Retina (tissue), 1 donor: ENCODE data around the gene FRAS1.
"Not testable (repeated sequence)": the region's sequence is repeated elsewhere in the genome, so short reads cannot be mapped to it uniquely, and the experiment has no call there.

Source experiments
- DNase-seq: peaks from one replicate; pipeline ENCODE4 v3.0.0-alpha.2; 2016

FRAS1 gene

DNA sequence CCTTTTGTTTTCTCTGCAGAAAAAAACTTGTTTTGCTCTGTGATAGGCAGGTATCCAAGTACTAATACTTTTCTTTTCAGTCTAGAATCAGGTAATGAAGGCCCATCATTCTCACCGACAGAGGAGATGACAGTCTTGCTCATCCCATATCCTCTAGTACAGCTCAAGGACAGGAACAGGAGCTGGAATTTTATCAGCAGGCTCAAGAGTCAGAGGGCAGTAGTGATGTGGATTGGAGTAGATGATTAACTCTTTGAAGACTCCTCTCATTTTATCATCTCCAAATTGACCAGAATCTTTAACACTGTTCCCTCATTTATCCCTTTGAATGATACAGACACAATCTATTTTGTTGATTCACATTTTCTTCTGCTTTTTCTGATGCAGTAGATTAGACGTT lies 162.7 kb downstream of the FRAS1 start:
- DNase-seq, result no peak

DNA sequence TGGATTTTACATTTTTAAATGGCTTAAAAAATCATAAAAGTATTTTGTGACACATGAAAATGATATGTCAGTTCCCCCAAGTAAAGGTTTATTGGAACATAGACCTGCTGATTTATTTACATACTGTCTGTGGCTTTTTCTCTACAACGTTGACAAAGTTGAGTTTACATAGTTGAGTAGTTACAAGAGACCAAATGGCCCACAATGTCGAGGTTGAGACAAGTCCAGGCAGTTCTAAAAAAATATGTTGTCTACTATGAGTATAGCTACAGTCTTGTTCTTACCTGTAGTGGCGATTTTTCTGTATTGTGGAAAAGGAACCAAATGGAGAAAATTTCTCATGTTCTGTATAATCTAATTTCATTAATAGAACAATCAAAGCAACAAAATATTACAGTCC lies 163.2 kb downstream of the FRAS1 start:
- no peak for DNase-seq

DNA sequence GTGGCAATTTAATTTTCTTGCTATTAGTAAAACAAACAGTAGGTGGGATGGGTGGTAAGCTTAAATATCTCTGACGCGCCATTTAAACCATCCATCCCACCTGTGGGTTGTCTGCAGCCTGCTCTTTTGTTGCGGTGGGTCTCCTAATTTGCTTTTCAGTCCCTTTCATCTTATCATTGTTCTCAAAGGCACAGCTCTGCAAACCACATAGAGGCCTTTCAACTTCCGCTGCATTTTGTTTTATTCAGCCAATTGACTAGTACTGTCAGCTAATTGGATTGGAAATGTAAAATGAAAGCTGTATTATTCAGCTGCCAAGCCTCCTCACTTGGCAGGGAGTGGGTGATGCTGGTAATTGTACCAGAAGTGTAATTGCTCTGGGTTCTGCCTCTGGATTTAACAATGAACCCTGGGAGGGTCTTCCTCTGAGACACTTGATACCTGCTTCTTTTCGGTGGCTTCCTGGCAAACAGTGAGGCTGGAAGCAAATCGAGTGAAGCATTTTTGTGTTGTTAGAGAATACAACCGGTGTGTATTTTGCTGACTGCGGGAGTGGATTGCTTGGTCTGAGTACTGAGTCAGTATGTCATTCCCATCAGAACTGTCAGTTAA lies 165.6 kb downstream of the FRAS1 start:
- peak; percentile 69 for DNase-seq

DNA sequence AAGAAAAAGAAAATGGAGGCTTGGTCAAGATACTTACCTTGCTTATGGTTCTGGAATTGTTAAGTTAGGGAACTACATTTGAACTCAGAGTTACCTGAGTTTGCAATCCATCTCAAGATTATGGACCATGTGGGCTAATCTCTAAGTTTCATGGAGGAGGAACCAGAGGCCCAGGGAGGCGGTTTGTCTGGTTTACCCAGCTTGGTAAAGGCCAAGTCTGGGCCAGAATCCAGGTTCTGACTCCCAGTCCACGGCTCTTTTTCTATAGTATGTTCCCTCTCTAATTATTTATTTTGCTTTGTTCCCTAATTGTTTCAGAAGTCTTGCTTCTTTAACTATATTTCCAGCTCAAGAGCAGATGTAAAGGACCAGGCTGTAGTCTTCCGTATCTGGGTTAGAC lies 168.1 kb downstream of the FRAS1 start:
- no peak for DNase-seq

DNA sequence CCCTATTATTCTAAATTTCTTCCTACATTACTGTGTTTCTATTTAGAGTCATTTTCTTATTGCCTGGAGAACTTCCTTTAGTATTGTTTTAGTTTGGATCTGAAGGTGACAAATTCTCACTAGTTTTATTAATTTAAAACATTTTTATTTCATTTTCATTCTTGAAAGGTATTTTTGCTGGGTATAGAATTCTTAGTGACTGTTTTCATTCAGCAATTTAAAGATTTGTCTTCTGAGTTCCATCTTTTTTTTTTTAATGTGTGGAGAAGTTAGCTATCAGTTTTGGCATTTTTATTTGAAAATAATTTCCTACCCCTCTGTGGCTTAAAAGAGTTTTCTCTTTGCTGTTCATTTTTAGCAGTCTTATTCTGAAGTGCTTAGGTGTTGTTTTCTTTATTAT lies 169.2 kb downstream of the FRAS1 start:
- no peak for DNase-seq

DNA sequence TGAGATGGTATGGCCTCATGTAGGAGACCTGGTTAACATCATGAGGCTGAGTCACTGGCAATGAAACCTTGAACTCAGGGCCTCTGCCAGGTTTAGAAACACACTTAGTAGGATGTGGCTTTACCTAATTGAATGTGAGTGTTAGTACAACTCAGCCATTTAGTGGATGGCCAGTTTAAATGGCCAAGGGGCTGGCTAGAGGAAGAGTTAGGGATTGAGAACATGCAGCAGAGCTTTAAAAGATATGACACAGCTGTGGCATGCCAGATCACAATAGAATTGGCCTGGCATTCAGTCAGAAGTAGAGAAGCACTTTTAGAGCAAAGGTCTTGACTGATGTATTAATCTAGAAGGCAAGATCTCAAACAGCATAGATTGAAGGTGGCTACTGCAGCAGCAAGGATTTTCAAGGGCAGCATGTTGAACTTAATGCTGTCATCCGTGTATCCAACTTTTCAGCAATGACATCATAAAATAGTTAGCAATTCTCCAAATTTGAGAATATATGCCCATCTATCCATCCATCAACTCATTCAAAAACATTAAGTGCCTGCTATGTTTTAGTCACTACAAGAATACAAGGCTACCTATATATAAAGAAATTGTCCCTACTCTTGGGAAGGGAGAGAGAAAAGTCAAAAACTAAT lies 170.4 kb downstream of the FRAS1 start:
- no peak for DNase-seq

DNA sequence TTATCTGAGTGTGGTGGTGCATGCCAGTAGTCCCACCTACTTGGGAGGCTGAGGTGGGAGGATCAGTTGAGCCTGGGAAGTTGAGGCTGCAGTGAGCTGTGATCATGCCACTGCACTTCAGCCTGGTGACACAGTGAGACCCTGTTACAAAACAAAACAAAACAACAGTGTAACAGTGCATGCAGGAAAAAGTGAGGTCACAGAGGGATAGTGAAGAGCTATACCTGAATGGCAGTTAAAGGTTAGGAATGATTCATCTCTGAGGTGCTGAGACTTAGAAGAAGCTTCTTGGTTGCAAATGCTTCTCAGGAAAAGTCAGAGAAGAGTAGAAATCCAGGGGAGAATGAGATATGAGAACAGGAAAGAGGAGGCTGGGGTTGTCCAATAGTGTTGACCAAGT lies 178.7 kb downstream of the FRAS1 start:
- DNase-seq, result no peak

DNA sequence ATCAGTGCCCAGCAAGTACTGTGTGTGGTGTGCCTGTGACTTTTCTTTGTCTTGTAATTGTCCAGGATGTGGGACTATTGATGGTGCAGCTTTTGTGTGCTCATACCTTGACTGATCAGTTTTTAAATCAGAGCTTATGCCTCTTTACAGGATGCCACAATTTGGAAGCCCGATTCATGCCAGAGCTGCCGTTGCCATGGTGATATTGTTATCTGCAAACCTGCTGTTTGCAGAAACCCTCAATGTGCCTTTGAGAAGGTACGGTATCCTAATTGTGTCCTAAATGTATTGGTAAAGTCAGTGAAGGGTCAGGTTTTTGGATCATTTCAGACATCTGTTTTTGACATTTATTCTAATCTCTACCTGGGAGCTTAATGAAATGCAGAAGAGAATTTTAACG lies 180.2 kb downstream of the FRAS1 start:
- DNase-seq, result no peak

DNA sequence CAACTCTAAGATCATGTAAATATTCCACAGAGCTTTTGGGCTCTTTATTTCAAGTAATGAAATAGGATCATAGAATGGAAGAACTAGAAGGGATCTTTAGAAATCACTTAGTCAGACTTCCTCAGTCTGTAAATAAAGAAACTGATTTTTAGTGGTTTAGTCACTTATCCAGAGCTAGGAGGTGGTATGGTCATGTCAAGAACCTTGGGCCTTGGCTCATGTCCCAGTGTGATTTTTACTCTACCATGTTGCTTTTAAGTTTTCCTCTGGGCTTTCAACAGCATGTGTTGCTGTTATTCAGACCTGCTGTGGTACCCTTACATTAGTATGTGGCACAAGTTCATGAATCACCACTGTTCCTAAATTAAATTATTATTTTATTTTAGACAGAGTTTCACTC lies 184.9 kb downstream of the FRAS1 start:
- DNase-seq, result no peak

DNA sequence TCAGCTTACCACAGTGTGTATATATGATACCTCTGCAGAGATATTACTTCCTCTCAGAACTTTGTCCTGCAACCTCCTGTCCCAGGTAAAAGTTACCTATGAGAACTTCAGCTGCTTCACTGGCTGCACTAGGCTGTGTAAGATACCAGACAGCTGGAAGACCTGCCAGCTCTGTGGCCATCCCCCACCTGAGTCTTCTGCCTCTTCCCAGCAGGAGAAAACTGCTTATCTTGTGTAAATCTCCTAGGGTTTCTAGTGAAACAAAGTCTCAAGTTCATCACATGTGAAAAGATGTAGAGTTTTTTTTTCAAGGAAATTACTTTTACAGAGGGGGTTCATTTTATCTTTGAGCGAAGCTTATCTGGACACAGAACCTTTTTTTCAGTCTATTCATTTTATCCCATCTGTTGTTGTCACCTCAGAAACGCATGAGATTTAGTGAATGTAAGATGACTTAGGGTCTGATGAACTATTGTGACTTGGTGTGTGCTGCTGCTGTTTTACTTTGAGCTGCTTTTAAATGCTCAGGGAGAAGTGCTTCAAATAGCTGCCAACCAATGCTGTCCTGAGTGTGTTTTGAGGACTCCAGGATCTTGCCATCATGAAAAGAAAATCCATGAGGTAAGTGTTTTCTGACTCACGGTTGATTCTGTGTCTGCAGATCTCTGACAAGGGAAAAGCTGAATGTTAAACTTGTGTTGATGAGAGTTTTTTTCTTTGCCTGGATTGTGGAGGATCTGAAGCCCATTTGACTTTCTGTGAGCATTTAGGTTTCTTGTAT lies 187.8 kb downstream of the FRAS1 start:
- DNase-seq, result no peak

DNA sequence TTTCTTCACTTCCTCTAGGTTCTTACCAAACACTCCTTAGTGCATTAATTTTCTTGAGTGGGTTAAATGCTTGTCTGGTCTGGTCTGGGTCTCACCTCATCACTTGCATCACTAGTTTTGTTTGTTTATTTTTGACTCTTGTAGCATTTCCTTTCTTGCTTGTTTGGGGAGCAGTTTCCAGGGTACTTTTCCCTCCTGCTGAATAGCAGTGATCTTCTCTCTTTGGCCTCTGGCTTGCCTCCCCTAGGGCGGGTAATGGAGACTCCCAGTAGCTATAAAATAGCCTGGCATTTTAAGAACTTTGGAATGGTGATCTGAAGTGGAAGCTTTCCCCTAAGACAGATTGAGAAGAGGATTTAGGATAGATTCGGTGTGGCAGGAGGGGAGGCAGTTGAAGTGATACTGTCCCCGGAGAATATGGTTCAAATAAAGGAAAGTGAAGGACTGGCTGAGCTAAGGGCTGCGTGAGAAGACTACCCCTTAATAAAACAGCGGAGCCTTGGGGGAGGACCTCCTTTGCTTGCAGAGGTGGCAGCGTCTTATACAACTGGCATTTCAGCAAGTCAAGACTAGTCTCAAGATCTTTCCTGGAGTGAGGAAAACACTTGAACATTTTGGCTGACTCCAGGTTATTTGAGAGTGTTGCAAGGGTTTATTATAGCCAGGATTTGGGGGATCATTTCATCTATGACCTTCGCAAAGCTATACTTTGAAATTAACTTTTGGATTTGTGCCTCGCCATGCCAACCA lies 190.6 kb downstream of the FRAS1 start:
- DNase-seq, result no peak

DNA sequence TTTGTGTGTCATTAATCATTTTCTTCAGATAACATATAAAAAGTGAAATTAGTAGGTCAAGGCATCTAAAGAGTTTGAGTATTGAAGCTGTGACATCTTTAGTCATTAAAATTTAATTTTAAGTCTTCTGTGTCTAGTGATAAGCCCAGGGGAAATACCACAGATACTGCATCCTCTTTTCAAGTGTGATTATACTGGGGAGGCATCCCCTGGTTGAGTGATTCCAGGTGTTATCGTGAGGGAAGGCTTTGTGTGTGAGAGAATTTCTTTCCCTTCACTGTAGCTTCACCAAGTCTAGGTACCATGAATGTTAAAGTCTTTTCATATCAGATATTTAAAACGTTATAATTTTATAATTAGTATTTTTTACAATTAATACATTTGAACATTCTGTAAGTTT lies 193.4 kb downstream of the FRAS1 start:
- no peak for DNase-seq

DNA sequence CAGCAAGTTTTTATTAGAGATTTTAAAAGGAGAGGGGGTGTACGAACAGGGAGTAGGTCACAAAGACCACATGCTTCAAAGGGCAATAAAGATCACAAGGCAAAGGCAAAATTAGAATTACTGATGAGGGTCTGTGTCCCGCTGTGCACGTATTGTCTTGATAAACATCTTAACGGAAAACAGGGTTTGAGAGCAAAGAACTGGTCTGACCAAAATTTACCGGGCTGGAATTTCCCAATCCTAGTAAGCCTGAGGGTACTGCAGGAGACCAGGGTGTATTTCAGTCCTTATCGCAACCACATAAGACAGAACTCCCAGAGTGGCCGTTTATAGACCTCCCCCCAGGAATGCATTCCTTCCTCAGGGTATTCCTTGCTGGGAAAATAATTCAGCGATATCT lies 195.7 kb downstream of the FRAS1 start:
- not testable (repeated sequence) for DNase-seq

DNA sequence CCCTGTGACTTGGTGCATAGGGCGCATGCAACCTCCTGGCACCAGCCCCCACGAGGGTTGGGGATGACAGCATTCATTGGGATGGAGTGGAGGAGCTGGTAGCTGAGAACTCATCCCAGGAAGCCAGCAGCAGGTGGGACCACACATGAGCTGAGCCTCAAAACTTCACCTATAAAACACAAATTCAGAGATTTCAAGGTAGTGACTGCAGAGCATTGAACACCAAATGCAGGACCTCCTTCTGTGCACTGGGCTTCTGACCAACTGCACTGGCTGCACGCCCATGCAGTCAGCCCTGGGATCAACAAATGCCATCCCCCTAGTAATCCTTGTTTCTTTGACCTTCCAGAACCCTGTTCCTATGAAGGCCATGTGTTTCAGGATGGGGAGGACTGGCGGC lies 197.8 kb downstream of the FRAS1 start:
- DNase-seq, result no peak

DNA sequence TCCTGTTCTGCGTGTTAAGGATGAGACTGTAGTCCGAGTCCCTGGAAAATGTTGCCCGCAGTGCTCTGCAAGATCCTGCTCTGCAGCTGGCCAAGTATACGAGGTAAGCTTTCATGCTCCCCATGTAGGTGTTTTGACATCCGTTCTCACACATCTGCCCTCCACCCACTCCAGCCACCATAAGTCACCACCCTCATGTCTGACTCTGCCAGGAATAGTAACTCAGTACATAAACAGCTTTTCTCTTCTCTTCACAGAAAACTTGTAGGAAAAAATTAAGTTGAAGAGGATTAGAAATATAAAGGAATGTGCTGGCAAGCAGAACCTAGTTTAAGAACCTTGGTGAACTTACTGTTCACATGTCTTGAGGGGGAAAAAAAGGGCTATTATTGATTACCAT lies 207.9 kb downstream of the FRAS1 start:
- DNase-seq, result no peak

DNA sequence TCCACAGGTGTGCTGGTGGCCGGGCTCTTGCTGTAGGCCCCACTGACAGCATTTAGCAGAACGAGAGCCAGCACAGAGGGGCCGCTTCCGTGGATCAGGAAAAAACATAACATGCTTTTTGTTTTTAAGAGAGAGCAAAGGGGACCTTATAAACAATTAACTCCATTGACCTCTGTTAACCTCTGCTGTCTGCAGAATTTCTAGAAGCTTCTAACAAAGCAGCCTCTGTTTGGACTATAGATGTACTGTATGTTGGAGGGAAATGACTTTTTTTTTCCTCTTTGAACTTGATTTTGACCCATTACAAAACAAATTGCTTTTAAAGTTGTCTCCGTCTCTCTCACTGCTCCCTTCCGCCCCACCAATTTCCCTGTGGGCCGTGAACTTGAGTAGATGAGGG lies 210.7 kb downstream of the FRAS1 start:
- no peak for DNase-seq

DNA sequence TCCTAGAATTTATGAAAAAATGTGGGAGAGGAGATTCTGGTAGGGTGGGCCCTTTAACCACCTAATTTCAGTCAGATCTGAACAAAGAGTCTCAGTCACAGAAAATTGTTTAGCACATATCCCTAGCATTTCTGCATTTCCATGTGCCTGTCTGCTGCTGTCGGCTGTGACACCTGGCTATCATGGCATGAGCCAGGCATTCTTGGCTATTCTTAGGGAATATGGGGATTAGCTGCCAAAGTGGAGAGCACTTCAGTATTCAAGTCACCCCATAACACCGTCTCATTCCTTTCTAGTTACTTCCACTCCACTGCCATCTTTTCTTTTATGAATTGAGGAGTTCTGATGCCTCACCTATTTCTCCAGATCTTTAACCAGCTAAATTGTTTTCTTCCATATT lies 211.5 kb downstream of the FRAS1 start:
- no peak for DNase-seq

DNA sequence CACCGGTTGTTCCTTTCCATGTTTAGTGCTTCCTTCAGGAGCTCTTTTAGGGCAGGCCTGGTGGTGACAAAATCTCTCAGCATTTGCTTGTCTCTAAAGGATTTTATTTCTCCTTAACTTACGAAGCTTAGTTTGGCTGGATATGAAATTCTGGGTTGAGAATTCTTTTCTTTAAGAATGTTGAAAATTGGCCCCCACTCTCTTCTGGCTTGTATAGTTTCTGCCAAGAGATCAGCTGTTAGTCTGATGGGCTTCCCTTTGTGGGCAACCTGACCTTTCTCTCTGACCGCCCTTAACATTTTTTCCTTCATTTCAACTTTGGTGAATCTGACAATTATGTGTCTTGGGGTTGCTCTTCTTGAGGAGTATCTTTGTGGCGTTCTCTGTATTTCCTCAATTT lies 218.3 kb downstream of the FRAS1 start:
- not testable (repeated sequence) for DNase-seq

DNA sequence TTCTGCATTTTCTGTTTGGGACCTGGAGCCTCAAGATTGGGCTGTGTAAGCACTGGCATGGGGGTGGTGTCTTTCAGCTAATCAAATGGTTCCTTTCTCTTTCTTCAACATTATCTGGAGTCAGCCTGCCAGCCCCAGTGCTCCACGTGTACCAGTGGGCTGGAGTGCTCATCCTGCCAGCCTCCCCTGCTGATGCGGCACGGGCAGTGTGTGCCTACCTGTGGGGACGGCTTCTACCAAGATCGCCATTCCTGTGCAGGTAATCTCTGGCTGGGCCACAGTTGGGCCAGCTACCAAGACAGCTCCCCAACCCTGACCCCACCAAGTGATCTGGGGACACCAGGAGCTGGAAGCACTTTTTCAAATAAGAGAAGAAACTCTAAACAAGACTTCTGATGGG lies 229.2 kb downstream of the FRAS1 start:
- DNase-seq, result no peak

DNA sequence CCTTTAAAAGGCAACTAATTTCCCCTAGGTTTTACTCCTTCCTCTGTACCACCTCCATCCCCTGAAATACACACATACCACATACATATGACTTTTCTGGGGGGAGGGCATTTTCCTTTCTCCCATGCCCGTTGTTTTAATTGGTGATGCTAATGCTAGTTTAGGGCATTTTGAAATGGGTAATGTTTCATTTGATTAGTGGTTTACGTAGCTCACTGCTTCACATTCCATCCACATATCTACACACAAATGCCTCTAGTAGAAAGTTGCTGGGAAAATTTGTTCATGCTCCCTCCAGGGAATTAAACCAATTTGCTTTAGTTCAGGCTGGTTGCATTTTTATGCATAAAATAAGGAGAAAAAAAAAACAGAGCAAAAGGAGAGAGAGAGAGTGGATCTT lies 231.2 kb downstream of the FRAS1 start:
- no peak for DNase-seq

DNA sequence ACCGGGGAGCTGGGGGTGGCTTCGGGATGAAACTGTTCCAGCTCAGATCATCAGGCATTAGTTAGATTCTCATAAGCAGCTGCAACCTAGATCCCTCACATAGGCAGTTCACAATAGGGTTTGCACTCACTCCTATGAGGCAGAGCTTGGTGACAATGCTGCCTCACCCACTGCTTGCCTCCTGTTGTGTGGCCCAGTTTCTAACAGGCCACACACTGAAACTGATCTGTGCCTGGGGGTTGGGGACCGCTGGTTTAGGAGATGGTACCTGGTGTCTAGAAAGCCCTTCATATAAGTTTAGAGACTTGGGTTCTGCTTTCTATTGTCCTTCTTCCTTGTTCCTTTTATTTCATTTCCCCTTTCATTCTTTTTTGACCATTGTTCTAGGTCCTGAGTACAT lies 234.2 kb downstream of the FRAS1 start:
- no peak for DNase-seq

DNA sequence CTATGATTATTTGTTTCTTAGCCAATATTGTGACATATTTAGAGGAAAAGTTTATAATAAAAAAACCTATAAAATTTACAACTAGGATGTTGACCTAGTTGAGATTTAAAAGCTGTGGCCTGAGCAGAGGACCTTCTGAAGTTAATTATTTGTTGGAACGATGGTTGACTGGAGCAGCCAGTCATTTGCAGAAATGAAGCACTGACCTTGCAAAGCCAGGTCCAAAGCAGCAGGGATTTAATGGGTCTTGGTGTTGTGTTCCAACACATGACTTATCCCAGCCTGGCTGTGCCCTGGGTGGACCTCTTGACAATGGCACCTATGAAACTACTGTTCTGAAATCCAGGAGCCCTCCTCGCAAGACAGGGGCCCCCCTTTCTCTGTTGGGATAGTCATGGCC lies 235.2 kb downstream of the FRAS1 start:
- DNase-seq, result no peak

DNA sequence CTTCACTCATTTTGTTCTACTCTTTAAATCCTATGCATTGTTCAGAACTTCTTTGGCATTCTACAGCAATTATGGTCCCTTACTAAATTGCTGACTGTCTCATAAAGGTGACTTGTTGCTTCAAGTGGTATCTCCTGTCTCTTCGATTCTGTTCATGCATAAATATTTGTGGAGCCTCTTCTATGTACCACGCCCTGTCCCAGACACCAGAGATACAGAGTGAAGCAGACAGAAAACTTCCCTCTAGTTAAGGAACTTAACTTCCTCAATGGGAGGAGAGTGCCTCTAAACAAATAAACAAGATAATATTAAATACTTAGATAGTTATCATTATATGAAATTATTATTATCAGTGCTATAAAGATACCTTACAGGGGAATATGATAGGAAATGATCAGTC lies 235.7 kb downstream of the FRAS1 start:
- DNase-seq, result no peak

DNA sequence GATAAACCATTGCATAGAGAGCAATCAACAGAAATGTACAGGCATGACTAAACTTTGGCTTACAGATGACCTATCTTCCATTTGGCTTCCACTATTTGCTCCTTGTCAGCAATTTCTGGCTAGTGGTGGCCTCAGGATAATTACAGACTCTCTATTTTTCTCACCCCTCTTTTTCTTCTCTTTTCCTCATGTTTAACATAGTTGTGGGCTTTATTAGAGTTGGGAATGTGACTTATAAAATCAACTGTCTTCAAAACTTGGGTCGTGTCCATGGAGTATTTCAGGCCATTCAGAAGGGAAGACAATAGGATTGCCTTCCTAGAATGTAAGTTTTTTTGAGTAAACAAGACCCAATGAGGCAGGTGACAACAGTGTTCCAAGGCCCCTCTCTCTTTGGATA lies 236.2 kb downstream of the FRAS1 start:
- DNase-seq, result no peak
